GM18951 (cell line): ENCODE results near the gene CES2.

Experiments
- POLR2A ChIP-seq: IDR thresholded peaks from 4 replicates; pipeline ENCODE4 v1.6.1; 2011; ENCODE audit warnings: mild to moderate bottlenecking; ENCODE audit not compliant: insufficient read length, insufficient read depth; ENCODE audit errors: extremely low read depth
- in situ Hi-C: fragments of 300-500 bp; cut with MboI; formaldehyde crosslinking; loops from one replicate; pipeline ENCODE4 v1.12.0; 2022; ENCODE audit warnings: low sequenced_read_pairs, mixed read lengths, inconsistent platforms; ENCODE audit not compliant: unreplicated experiment

Gene CES2

GRCh38 chr16:66970775-66971720, 35.7 kb downstream of the CES2 start:
- in situ Hi-C loops = loop anchor here (25.0 kb wide), 1 partner anchor 441 kb away; the partner anchor contains the start of gene ZDHHC1
- TF ChIP-seq POLR2A = no peak

GRCh38 chr16:66972983-66973382, 37.7 kb downstream of the CES2 start:
- no peak for TF ChIP-seq POLR2A
- in situ Hi-C loops = loop anchor here (25.0 kb wide), 1 partner anchor 439 kb away; the partner anchor contains the start of gene ZDHHC1

- no peak for TF ChIP-seq POLR2A
- in situ Hi-C loops = loop anchor here (25.0 kb wide), 1 partner anchor 439 kb away; the partner anchor contains the start of gene ZDHHC1
These were observed 38.4 kb downstream of the CES2 start for GRCh38 chr16:66973716-66974115.

- in situ Hi-C loops = loop anchor here (25.0 kb wide), 1 partner anchor 438 kb away; the partner anchor contains the start of gene ZDHHC1
These were observed 39.0 kb downstream of the CES2 start for GRCh38 chr16:66974156-66974931.

GRCh38 chr16:66974932-66975246, 39.6 kb downstream of the CES2 start:
- in situ Hi-C loops = loop anchor here (25.0 kb wide), 1 partner anchor 437 kb away; the partner anchor contains the start of gene ZDHHC1

- in situ Hi-C loops = no loop called here
- TF ChIP-seq POLR2A = no peak
These were observed 40.1 kb downstream of the CES2 start for GRCh38 chr16:66975302-66975893.

GRCh38 chr16:66976746-66977145, 41.4 kb downstream of the CES2 start:
- in situ Hi-C loops = no loop called here

GRCh38 chr16:66977341-66978113, 42.2 kb downstream of the CES2 start:
- in situ Hi-C loops = no loop called here
- TF ChIP-seq POLR2A = no peak

More at GRCh38 chr16:66976746-66977145, 41.4 kb downstream of the CES2 start:
- no peak for TF ChIP-seq POLR2A

- no peak for TF ChIP-seq POLR2A
- in situ Hi-C loops = no loop called here
These were observed 43.8 kb downstream of the CES2 start for GRCh38 chr16:66979011-66979717.

- TF ChIP-seq POLR2A = no peak
- in situ Hi-C loops = no loop called here
These were observed 47.7 kb downstream of the CES2 start for GRCh38 chr16:66983033-66983432.

- in situ Hi-C loops = no loop called here
- TF ChIP-seq POLR2A = no peak
These were observed 49.6 kb downstream of the CES2 start for GRCh38 chr16:66984892-66985311.

GRCh38 chr16:66986559-66986958, 51.2 kb downstream of the CES2 start:
- in situ Hi-C loops = no loop called here
- no peak for TF ChIP-seq POLR2A
